Loucy (cell line): Measurements from ENCODE around the gene TPK1.

Experiments used
- EZH2phosphoT487 ChIP-seq: fragments of 200-600 bp; IDR thresholded peaks from 2 replicates; pipeline ENCODE4 v1.6.1; 2018; ENCODE audit warnings: antibody characterized with exemption, mild to moderate bottlenecking, moderate library complexity, borderline replicate concordance
- TF ChIP-seq, protein P1 (sequence below): fragments of 200-600 bp; sonication (generic); conservative IDR thresholded peaks from 2 replicates; pipeline ENCODE4 v1.5.1; 2014; ENCODE audit warnings: mild to moderate bottlenecking, antibody characterized with exemption, low read length

DNA sequence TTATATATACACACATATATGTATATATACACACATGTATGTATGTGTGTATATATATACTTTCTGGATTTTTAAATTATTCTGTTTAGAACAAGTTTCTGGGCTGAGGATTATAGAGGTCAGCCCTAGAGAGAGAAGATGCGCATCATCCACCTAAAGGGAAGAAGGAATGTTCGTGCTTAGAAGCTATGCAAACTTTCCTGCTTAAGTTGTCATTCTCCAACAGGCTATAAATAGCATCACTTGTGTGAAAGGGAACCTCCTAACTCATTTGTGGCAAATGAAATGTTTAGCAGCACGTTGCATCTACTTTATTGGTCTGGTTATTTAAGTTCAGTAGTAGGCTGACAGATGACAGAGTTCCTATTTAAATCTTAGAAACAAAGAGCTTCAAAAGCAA lies 23.9 kb upstream of the TPK1 start:
- TF ChIP-seq, protein P1, sequence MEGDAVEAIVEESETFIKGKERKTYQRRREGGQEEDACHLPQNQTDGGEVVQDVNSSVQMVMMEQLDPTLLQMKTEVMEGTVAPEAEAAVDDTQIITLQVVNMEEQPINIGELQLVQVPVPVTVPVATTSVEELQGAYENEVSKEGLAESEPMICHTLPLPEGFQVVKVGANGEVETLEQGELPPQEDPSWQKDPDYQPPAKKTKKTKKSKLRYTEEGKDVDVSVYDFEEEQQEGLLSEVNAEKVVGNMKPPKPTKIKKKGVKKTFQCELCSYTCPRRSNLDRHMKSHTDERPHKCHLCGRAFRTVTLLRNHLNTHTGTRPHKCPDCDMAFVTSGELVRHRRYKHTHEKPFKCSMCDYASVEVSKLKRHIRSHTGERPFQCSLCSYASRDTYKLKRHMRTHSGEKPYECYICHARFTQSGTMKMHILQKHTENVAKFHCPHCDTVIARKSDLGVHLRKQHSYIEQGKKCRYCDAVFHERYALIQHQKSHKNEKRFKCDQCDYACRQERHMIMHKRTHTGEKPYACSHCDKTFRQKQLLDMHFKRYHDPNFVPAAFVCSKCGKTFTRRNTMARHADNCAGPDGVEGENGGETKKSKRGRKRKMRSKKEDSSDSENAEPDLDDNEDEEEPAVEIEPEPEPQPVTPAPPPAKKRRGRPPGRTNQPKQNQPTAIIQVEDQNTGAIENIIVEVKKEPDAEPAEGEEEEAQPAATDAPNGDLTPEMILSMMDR, result no peak
- no peak for TF ChIP-seq EZH2phosphoT487
